ENCODE data around the gene ADIG.
"Not testable (repeated sequence)": the region's sequence is repeated elsewhere in the genome, so short reads cannot be mapped to it uniquely, and the experiment has no call there.

The ADIG gene

GRCh38 chr20:38569747-38570525 is 11.1 kb upstream of the ADIG start:
- no peak for DNase-seq (ENCODE audit: low read depth in 2 of 2)

GRCh38 chr20:38573413-38573812 is 7.6 kb upstream of the ADIG start:
- no peak for DNase-seq (ENCODE audit: low read depth in 2 of 2)

GRCh38 chr20:38579219-38579910 is 1.6 kb upstream of the ADIG start:
- no peak for DNase-seq (ENCODE audit: low read depth in 2 of 2)

GRCh38 chr20:38579921-38580320 is 1.1 kb upstream of the ADIG start:
- DNase-seq (ENCODE audit: low read depth in 2 of 2), result no peak

GRCh38 chr20:38581830-38582358 is 897 bp downstream of the ADIG start:
- no peak for DNase-seq (ENCODE audit: low read depth in 2 of 2)

GRCh38 chr20:38583306-38583705 is 2.3 kb downstream of the ADIG start:
- no peak for DNase-seq (ENCODE audit: low read depth in 2 of 2)

GRCh38 chr20:38584099-38584763 is 3.2 kb downstream of the ADIG start:
- no peak for DNase-seq (ENCODE audit: low read depth in 2 of 2)

- DNase-seq (ENCODE audit: low read depth in 2 of 2), result no peak
Observed at GRCh38 chr20:38585404-38586180, 4.6 kb downstream of the ADIG start.

- no peak for DNase-seq (ENCODE audit: low read depth in 2 of 2)
Observed at GRCh38 chr20:38586181-38586525, 5.2 kb downstream of the ADIG start.

- DNase-seq (ENCODE audit: low read depth in 2 of 2), result no peak
Observed at GRCh38 chr20:38588303-38588702, 7.3 kb downstream of the ADIG start.

GRCh38 chr20:38589351-38589750 is 8.4 kb downstream of the ADIG start:
- no peak for DNase-seq (ENCODE audit: low read depth in 2 of 2)

- no peak for DNase-seq (ENCODE audit: low read depth in 2 of 2)
Observed at GRCh38 chr20:38589967-38590675, 9.1 kb downstream of the ADIG start.

- no peak for DNase-seq (ENCODE audit: low read depth in 2 of 2)
Observed at GRCh38 chr20:38590676-38591473, 9.9 kb downstream of the ADIG start.

- DNase-seq (ENCODE audit: low read depth in 2 of 2), result no peak
Observed at GRCh38 chr20:38591474-38592410, 10.7 kb downstream of the ADIG start.

- DNase-seq (ENCODE audit: low read depth in 2 of 2), result not testable (repeated sequence)
Observed at GRCh38 chr20:38592411-38592790, 11.4 kb downstream of the ADIG start.

GRCh38 chr20:38594281-38594680 is 13.3 kb downstream of the ADIG start:
- DNase-seq (ENCODE audit: low read depth in 2 of 2), result not testable (repeated sequence)

- DNase-seq (ENCODE audit: low read depth in 2 of 2), result not testable (repeated sequence)
Observed at GRCh38 chr20:38595886-38596285, 14.9 kb downstream of the ADIG start.

- DNase-seq (ENCODE audit: low read depth in 2 of 2), result no peak
Observed at GRCh38 chr20:38599410-38599882, 18.4 kb downstream of the ADIG start.

GRCh38 chr20:38600057-38600456 is 19.1 kb downstream of the ADIG start:
- no peak for DNase-seq (ENCODE audit: low read depth in 2 of 2)

Data from fibroblast of skin of left quadriceps (primary cell).